ENCODE measurements around the gene CRKL. TPM values are rescaled to one million over a fixed set of nuclear protein-coding genes. Genes with fewer than 3 reads are reported as not detected.

Gene CRKL
- polyA plus RNA-seq, 1 of the 3 experiments (the other 2 are of a cell fraction), result 9.6 TPM

DNA sequence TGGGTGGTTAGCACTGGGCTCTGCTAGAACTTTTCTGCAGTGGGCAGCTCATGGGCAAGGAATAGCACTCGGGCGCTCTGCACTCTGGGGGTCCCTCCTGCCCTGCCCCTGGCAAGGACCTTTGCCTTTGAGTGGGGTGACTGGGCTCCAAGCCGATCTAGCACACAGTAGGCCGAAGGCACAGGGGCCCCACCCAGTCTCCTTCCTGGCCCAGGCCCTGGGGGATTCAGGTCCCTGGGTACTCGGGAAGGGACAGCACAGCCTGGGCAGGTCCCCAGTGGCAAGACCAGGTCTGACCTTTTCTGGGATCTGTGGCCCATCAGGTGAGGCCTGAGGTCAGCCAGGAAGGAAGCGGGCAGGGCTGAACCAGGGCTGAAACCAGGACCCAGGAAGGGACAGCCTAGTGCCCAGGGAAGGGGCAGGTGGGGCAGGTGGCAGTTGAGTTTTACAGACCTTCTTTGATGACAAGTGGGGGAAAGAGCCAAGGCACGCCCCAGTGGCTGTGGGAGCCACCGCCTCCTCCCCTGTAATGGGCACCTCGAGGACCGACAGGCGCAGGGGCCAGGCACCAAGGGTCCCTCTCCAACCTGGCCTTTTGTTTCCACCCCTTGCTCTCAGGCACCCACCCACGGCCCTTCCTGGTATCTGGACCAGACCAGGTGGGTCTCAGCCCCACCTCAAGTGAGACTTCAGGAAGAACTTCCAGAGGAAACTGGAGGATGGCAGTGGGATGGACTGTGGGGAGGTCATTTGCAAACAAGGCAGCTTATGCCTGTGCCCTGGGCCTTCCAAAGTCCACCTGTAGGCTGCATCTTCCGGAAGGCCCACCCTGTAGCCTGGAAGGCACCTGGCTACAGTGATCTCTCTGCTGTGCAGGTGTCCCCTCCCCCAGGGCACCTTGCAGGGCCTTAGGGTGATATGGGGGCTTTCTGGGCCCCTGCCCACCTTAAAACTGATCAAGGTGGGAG is 49.0 kb downstream of the CRKL start:
- Histone ChIP-seq H3K4me3 (ENCODE audit: low read depth in 2 of 2, low read length in 1 of 2) (no peak overlapping the region), H3K79me2 (ENCODE audit: insufficient read depth) (no peaks in the 10 kb centered on the region), H3K9ac (no peak overlapping the region), H3K4me1 (ENCODE audit: control insufficient read depth in 1 of 2, insufficient read depth in 2 of 2, low read depth in 1 of 2, low read length in 1 of 2) (peaks cover 0 to 26% of the 10 kb centered on the region in 2 experiments; a peak in 1 of 4 replicates), H3K36me3 (replicated peaks in 1 of 2; ENCODE audit: control insufficient read depth in 1 of 2, insufficient read depth in 2 of 2, low read length in 1 of 2) (no peaks in the 10 kb centered on the region), H3K9me2 (no peaks in the 10 kb centered on the region), H3K27ac (ENCODE audit: low read depth in 2 of 2, low read length in 1 of 2) (no peak overlapping the region), H3K27me3 (ENCODE audit: insufficient read depth) (no peaks in the 10 kb centered on the region), H3K9me3 (no peaks in the 10 kb centered on the region), H3F3A (replicated peaks; ENCODE audit: insufficient read depth) (no peaks in the 10 kb centered on the region), H4K20me1 (ENCODE audit: insufficient read depth) (no peaks in the 10 kb centered on the region), H3K4me2 (no peak overlapping the region), H2AFZ (ENCODE audit: low read depth) (no peak overlapping the region)
- TF ChIP-seq EZH2phosphoT487 (IDR thresholded peaks at IDR 0.05; ENCODE audit: borderline replicate concordance, low read depth), result no peak
- TF ChIP-seq, protein P1, sequence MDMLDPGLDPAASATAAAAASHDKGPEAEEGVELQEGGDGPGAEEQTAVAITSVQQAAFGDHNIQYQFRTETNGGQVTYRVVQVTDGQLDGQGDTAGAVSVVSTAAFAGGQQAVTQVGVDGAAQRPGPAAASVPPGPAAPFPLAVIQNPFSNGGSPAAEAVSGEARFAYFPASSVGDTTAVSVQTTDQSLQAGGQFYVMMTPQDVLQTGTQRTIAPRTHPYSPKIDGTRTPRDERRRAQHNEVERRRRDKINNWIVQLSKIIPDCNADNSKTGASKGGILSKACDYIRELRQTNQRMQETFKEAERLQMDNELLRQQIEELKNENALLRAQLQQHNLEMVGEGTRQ (IDR thresholded peaks at IDR 0.05; ENCODE audit: borderline replicate concordance, low read depth, low read length), result no peak
- TF ChIP-seq, protein P2, sequence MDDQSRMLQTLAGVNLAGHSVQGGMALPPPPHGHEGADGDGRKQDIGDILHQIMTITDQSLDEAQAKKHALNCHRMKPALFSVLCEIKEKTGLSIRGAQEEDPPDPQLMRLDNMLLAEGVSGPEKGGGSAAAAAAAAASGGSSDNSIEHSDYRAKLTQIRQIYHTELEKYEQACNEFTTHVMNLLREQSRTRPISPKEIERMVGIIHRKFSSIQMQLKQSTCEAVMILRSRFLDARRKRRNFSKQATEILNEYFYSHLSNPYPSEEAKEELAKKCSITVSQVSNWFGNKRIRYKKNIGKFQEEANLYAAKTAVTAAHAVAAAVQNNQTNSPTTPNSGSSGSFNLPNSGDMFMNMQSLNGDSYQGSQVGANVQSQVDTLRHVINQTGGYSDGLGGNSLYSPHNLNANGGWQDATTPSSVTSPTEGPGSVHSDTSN (IDR thresholded peaks at IDR 0.05), result no peak
- TF ChIP-seq SIN3A (IDR thresholded peaks at IDR 0.05; ENCODE audit: borderline replicate concordance, low read depth, low read length), result no peak
- no peak for TF ChIP-seq RXRA (IDR thresholded peaks at IDR 0.05; ENCODE audit: borderline replicate concordance, low read depth)
- TF ChIP-seq RCOR1 (IDR thresholded peaks at IDR 0.05; ENCODE audit: low read length), result no peak
- TF ChIP-seq JUND (IDR thresholded peaks at IDR 0.05), result no peak
- no peak for TF ChIP-seq FOXM1 (IDR thresholded peaks at IDR 0.05; ENCODE audit: low read depth)
- no peak for TF ChIP-seq TCF12 (IDR thresholded peaks at IDR 0.05)
- TF ChIP-seq, protein P3, sequence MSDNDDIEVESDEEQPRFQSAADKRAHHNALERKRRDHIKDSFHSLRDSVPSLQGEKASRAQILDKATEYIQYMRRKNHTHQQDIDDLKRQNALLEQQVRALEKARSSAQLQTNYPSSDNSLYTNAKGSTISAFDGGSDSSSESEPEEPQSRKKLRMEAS (IDR thresholded peaks at IDR 0.05; ENCODE audit: low read depth), result no peak
- no peak for TF ChIP-seq USF1 (IDR thresholded peaks at IDR 0.05; ENCODE audit: borderline replicate concordance, low read depth)
- no peak for TF ChIP-seq CHD2 (IDR thresholded peaks at IDR 0.05; ENCODE audit: low read length, partially characterized antibody)
- no peak for TF ChIP-seq GATA2 (CRISPR knock-in tag; IDR thresholded peaks at IDR 0.05)
- CTCF ChIA-PET, result interaction anchor here (1.4 to 7.0 kb wide), 3 partner anchors 8 to 80 kb away, joined by 3 to 44 read pairs (median 16); no protein-coding TSS in a partner anchor
- POLR2A ChIA-PET, result no interaction called here
- WGBS (ENCODE audit: low lambda C conversion rate), result 97% methylated on average over 7 of the region's 13 CpGs
- peak; percentile 47 for DNase-seq
